HL-60 (cell line): ENCODE measurements around the gene MRPL42.

Experiments
- DNase-seq, 2 experiments: peaks; one replicate each; pipeline ENCODE4 v3.0.0-alpha.2; 2010 to 2020; ENCODE audit warnings: low read depth in 1 of 2, low spot score in 1 of 2
- H3K27ac ChIP-seq: fragments of 250-450 bp; sonication (Bioruptor Pico); replicated peaks from 2 replicates; pipeline ENCODE4 v1.5.1; 2020; ENCODE audit warnings: mild to moderate bottlenecking, moderate library complexity
- H3K27me3 ChIP-seq: fragments of 250-450 bp; sonication (Bioruptor Pico); 2 replicates; pipeline ENCODE4 v1.5.1; 2021; ENCODE audit warnings: mild to moderate bottlenecking, moderate library complexity; ENCODE audit not compliant: insufficient read depth, poor library complexity, severe bottlenecking
- H3K4me3 ChIP-seq: replicated peaks from 2 replicates; pipeline ENCODE4 v1.5.1; 2011; ENCODE audit warnings: mild to moderate bottlenecking, control low read depth, low read length; ENCODE audit not compliant: insufficient read depth
- CTCF ChIP-seq: IDR thresholded peaks from one replicate; pipeline ENCODE4 v1.5.1; 2011; ENCODE audit warnings: low read length, control low read depth, inconsistent platforms; ENCODE audit not compliant: insufficient read depth
- GABPA ChIP-seq: IDR thresholded peaks from 2 replicates; pipeline ENCODE4 v1.6.1; 2012; ENCODE audit warnings: low read depth
- POLR2AphosphoS5 ChIP-seq: IDR thresholded peaks from 2 replicates; pipeline ENCODE4 v1.6.1; 2012; ENCODE audit warnings: low read depth
- REST ChIP-seq: IDR thresholded peaks from 2 replicates; pipeline ENCODE4 v1.6.1; 2012; ENCODE audit warnings: low read depth; ENCODE audit not compliant: insufficient replicate concordance
- SPI1 ChIP-seq: IDR thresholded peaks from 2 replicates; pipeline ENCODE4 v1.6.1; 2012; ENCODE audit warnings: low read depth, mild to moderate bottlenecking, borderline replicate concordance

The MRPL42 gene

GRCh38 chr12:93465841-93466240 is 1.5 kb upstream of the MRPL42 start:
- no peak overlapping the region for H3K27ac ChIP-seq
- TF ChIP-seq POLR2AphosphoS5 (no peak), SPI1 (no peak), CTCF (no peak), REST (no peak), GABPA (no peak)
- no peak for DNase-seq
- H3K27me3 ChIP-seq: no peaks in the 10 kb centered on the region
- no peak overlapping the region for H3K4me3 ChIP-seq

GRCh38 chr12:93466625-93467350 is 526 bp upstream of the MRPL42 start:
- H3K4me3 ChIP-seq: peak overlapping the region; percentile 62; the same call in 1 of the 2 replicates
- H3K27ac ChIP-seq: peak overlapping the region; percentile 91
- no peak for DNase-seq
- H3K27me3 ChIP-seq: no peaks in the 10 kb centered on the region
- TF ChIP-seq CTCF (no peak), POLR2AphosphoS5 (no peak), SPI1 (no peak), REST (no peak), GABPA (no peak)

DNA sequence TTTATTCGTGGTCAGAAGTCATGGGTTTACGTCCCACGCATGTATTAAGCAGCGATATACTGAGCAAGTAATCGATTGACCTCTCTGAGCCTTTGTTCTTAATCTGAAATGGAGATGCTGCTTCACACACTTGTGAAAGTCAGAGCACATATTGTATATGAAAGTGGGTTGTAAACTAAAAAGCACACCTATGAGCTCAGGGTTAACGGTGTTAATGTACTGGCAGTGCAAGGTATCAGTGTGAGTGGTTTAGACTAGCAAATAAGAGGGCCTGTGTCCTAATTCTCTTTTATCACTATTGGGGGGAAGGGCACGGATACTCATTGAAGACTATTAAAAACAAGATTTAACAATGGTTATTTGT is 676 bp downstream of the MRPL42 start:
- H3K4me3 ChIP-seq: peak overlapping the region; percentile 62
- DNase-seq: peak in 1 of 2 experiments; percentile 23
- H3K27me3 ChIP-seq: no peaks in the 10 kb centered on the region
- no peak for TF ChIP-seq GABPA
- TF ChIP-seq REST: no peak
- no peak for TF ChIP-seq POLR2AphosphoS5
- TF ChIP-seq SPI1: no peak
- TF ChIP-seq CTCF: no peak
- peak overlapping the region; percentile 91 for H3K27ac ChIP-seq
